ENCODE data around the gene CFD.
"Not testable (repeated sequence)": the region's sequence is repeated elsewhere in the genome, so short reads cannot be mapped to it uniquely, and the experiment has no call there.

CFD gene

DNA sequence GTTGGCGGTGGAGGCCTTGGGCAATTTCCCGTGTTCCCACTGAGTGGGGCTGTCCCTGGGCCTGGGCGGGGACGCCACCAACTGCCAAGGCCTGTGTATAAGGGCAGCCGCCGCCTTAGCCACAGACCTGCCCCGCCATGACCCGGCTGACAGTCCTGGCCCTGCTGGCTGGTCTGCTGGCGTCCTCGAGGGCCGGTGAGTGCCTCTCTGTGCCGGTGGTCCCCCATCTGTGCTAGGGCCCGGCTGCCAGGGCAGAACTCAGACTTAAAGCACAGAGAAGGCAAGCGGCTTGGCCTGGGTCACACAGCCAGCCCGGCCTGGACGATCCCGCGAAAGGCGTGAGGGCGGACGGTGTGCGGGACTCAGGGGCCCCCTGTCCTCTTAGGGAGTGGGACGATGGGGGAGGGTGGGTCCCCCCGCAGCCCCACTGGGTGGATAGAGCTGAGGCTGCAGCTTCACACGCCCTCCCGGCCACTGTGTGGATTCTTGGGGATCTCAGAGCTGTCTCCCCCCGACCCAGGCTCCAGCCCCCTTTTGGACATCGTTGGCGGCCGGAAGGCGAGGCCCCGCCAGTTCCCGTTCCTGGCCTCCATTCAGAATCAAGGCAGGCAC lies 31.6 kb upstream of the CFD start, which contains the start of gene AZU1:
Gene AZU1 (plus strand): TSS at position 128 of the 612 bp plus-strand sequence. CDS start 10 bp downstream, at position 138.
- TF ChIP-seq, protein P1, sequence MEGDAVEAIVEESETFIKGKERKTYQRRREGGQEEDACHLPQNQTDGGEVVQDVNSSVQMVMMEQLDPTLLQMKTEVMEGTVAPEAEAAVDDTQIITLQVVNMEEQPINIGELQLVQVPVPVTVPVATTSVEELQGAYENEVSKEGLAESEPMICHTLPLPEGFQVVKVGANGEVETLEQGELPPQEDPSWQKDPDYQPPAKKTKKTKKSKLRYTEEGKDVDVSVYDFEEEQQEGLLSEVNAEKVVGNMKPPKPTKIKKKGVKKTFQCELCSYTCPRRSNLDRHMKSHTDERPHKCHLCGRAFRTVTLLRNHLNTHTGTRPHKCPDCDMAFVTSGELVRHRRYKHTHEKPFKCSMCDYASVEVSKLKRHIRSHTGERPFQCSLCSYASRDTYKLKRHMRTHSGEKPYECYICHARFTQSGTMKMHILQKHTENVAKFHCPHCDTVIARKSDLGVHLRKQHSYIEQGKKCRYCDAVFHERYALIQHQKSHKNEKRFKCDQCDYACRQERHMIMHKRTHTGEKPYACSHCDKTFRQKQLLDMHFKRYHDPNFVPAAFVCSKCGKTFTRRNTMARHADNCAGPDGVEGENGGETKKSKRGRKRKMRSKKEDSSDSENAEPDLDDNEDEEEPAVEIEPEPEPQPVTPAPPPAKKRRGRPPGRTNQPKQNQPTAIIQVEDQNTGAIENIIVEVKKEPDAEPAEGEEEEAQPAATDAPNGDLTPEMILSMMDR (IDR thresholded peaks at IDR 0.05; ENCODE audit: borderline replicate concordance, insufficient read depth, low read depth, low read length): no peak
- H3K4me3 ChIP-seq (ENCODE audit: low read depth, low read length): no peak within 1 kb of the TSS

DNA sequence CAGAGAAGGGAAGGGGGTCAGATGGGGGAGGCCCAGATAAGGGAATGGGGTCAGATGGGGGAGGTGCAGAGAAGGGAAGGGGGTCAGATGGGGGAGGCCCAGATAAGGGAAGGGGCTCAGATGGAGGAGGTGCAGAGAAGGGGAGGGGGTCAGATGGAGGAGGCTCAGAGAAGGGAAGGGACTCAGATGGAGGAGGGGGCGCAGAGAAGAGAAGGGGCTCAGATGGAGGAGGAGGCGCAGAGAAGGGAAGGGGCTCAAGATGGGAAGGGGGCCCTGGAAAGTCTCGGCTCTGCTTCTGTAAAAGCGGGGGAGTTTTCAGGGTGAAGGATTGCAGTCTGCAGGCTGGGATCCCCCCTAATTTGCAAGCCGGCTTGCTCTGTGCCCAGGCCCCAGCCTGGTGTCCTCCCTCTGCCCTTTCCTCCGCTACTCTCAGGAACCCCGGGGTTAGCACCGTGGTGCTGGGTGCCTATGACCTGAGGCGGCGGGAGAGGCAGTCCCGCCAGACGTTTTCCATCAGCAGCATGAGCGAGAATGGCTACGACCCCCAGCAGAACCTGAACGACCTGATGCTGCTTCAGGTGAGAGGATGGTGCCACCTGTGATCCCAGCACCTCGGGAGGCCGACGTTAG lies 30.2 kb upstream of the CFD start:
- TF ChIP-seq, protein P1 (IDR thresholded peaks at IDR 0.05; ENCODE audit: borderline replicate concordance, insufficient read depth, low read depth, low read length): no peak
- H3K4me3 ChIP-seq (ENCODE audit: low read depth, low read length): no peak overlapping the region

DNA sequence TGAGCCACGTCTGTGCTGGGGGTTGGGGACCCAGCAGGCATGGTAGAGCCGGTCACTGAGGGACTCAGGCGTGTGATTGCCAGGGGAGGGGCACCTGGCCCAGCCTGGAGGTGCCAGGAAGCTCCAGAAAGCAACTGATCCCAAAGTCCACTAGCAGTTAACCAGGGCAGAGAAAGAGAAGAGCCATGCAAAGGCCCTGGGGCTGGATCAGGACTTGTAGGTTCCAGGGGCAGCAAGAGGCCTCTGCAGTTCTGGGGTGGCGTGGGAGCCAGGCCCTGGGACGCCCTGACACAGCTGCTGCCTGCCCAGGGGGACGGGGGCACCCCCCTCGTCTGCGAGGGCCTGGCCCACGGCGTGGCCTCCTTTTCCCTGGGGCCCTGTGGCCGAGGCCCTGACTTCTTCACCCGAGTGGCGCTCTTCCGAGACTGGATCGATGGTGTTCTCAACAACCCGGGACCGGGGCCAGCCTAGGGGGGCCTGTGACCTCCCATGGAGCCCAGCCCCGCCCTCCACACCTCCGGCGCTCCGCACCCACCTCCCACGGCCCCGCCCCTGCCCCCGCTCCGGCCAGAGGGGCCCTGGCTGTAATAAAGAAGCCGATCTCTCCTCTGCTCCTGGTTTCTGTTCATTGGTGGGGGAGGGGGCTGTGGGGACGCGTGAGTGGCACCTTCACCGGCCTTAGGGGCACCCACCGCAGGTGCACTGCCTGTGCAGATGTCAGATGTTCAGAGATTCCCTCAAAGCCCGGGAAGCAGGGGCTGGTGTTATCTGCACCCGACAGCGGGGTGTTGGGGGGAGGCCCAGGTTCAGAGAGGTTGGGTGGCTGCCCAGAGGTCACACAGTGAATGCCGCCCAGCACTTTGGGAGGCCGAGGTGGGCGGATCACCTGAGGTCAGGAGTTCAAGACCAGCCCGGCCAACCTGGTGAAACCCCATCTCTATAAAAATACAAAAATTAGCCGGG lies 27.8 kb upstream of the CFD start:
- H3K4me3 ChIP-seq (ENCODE audit: low read depth, low read length): no peak overlapping the region
- TF ChIP-seq, protein P1 (IDR thresholded peaks at IDR 0.05; ENCODE audit: borderline replicate concordance, insufficient read depth, low read depth, low read length): no peak

DNA sequence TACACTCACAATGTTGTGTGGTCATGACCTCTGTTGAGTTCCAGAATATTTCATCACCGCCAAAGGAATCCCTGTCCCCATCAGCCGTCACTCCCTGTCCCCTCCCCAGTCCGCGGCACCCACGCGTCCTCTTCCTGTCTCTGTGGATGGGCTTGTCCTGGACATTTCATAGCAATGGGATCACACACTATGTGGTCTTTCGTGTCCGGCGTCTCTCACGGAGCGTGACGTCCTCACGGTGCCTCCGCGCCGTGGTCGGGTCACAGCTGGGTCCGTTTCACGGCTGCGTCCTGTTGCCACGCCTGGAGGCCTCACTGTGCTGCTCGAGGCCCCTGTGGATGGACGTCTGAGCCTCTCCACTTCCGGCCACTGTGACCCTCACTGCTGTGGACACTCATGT lies 25.2 kb upstream of the CFD start:
- TF ChIP-seq, protein P1 (IDR thresholded peaks at IDR 0.05; ENCODE audit: borderline replicate concordance, insufficient read depth, low read depth, low read length): no peak
- no peak overlapping the region for H3K4me3 ChIP-seq (ENCODE audit: low read depth, low read length)

DNA sequence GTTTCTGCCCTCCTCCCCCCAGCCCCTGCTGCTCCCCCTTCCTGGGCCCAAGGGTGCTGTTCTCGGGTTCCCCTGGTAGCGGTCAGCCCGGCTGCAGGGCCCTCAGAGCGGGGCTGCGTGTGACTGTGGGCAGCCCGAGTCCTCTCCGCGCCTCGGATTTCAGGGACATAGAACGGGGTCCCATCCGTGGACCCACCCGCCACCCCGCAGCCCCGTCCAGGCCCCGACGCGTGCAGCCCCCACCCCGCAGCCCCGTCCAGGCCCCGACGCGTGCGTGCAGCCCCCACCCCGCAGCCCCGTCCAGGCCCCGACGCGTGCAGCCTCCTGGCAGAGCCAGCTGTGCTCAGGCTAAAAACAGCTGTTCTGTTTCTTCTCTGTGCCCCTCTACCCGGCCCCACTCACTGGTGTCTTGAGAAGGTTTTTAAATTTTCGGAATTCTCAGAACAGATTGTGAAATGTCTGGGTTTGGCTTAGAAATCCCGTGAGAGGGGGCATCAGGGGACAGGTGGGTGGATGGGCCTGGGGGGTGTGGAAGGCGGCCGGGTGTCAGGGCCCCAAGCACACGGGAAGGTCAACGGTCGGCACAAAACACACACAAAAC lies 24.2 kb upstream of the CFD start:
- TF ChIP-seq, protein P1 (IDR thresholded peaks at IDR 0.05; ENCODE audit: borderline replicate concordance, insufficient read depth, low read depth, low read length): no peak

DNA sequence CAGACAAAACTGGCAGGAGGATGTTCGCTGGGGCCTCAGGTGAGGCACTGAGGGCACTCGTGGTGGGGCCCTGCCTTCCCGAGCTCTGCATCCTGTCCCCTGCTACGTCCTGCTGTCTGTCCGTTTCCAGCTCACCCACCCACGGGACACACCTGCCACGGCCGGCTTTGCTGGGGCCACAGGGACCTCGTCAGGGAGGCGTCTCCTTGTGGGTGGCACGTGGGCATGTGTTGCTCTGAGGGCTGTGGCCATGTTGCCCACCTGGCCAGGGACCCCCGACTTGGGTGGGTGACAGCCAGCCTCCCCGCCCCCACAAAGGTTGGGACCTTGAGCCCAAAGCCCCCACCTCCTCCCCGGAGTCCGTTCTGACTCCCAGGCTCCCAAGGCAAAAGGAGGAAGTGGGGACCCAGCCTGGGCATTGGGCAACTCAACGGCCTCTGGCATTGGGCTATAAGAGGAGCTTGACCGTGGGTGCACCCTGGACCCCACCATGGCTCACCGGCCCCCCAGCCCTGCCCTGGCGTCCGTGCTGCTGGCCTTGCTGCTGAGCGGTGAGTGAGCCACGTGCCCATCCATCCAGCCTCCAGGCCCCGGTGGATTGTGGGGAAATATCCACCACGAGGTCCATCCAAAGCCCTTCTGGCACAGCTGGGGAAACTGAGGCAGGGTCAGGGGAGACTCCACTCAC lies 18.8 kb upstream of the CFD start, which contains the start of gene PRTN3:
Gene PRTN3 (plus strand): TSS at position 481 of the 688 bp plus-strand sequence. CDS start 10 bp downstream, at position 491.
- no peak within 1 kb of the TSS for H3K4me3 ChIP-seq (ENCODE audit: low read depth, low read length)
- TF ChIP-seq, protein P1 (IDR thresholded peaks at IDR 0.05; ENCODE audit: borderline replicate concordance, insufficient read depth, low read depth, low read length): no peak

More for the DNA sequence above, 24.2 kb upstream of the CFD start:
- no peak overlapping the region for H3K4me3 ChIP-seq (ENCODE audit: low read depth, low read length)

DNA sequence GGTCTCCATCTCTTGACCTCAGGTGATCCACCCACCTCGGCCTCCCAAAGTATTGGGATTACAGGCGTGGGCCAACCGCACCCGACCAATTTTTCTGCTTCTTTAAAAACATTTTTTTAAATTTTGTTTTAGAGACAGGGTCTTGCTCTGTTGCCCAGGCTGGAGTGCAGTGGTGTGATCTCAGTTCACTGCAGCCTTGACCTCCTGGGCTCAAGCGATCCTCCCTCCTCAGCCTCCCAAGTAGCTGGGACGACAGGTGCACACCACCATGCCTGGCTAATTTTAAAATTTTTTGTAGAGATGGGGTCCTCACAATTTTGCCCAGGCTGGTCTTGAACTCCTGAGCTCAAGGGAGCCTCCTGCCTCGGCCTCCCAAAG lies 16.7 kb upstream of the CFD start:
- H3K4me3 ChIP-seq (ENCODE audit: low read depth, low read length): not testable (repeated sequence)
